Measurements from ENCODE around the gene NALCN. TPM values are rescaled to one million over a fixed set of nuclear protein-coding genes. Genes with fewer than 3 reads are reported as not detected.

NALCN gene
- total RNA-seq, 4 donors from 2014 or later: 0.12 to 2.0 (median 0.66) TPM

DNA sequence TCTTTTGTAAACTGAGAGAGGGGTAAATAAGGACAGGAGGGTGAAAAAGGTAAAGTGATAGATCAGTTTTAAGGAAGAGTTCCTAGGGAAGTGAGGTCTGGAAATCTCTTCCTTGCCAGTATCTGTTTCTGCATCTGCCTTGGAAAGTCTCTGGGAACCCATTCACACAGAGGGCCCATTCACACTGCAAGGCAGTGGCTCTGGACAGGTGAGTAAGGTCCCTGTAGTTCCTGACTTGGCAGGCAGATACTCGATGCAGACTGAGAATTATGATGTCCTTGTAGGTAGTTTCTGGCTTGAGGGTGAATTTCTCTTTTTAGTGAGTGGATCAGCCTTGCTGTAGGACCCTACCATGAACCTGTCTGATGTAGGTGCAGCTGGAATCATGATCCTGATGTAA, 293.3 kb downstream of the NALCN start:
- Histone ChIP-seq H3K4me3 (no peak overlapping the region), H3K27me3 (no peaks in the 10 kb centered on the region), H3K4me1 (no peaks in the 10 kb centered on the region), H3K27ac (no peak overlapping the region), H3K36me3 (no peaks in the 10 kb centered on the region), H3K9me3 (no peaks in the 10 kb centered on the region)
- ATAC-seq: no peak
- TF ChIP-seq POLR2AphosphoS5 (IDR thresholded peaks at IDR 0.05) (no peak), POLR2A (IDR thresholded peaks at IDR 0.05) (no peak), EP300 (IDR thresholded peaks at IDR 0.05) (no peak)
- TF ChIP-seq, protein P1, sequence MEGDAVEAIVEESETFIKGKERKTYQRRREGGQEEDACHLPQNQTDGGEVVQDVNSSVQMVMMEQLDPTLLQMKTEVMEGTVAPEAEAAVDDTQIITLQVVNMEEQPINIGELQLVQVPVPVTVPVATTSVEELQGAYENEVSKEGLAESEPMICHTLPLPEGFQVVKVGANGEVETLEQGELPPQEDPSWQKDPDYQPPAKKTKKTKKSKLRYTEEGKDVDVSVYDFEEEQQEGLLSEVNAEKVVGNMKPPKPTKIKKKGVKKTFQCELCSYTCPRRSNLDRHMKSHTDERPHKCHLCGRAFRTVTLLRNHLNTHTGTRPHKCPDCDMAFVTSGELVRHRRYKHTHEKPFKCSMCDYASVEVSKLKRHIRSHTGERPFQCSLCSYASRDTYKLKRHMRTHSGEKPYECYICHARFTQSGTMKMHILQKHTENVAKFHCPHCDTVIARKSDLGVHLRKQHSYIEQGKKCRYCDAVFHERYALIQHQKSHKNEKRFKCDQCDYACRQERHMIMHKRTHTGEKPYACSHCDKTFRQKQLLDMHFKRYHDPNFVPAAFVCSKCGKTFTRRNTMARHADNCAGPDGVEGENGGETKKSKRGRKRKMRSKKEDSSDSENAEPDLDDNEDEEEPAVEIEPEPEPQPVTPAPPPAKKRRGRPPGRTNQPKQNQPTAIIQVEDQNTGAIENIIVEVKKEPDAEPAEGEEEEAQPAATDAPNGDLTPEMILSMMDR (IDR thresholded peaks at IDR 0.05): no peak
- 75% methylated on average over 1 of the region's 1 CpG; no CpG with 5 or more reads in 1 of the 2 donors for WGBS, 2 donors (ENCODE audit: low coverage in 1 of 2)

DNA sequence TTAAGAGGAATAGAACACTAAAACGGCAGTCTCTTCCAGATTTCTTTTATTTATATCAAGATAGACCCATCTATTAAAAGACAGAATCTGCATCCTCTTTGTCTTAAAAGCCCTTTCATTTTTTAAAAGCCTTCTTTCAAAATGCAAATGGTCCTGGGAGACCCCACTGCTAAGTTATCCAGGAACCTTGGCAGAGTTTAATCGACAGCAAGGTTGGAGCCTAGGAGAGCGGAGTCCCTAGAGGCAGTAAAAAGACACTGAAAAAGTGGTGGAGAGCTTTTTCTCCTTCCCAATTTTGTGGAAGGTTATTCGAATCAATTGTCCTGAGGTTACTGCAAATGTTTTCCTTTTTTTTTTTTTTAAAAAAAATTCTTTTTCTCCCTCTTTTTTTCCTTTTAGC, 294.7 kb downstream of the NALCN start:
- WGBS, 2 donors (ENCODE audit: low coverage in 1 of 2): 42 to 72% methylated on average over 3 to 4 of the region's 4 CpGs
- H3K4me1 ChIP-seq: no peaks in the 10 kb centered on the region
- TF ChIP-seq POLR2AphosphoS5 (IDR thresholded peaks at IDR 0.05) (no peak), POLR2A (IDR thresholded peaks at IDR 0.05) (no peak), EP300 (IDR thresholded peaks at IDR 0.05) (no peak)
- TF ChIP-seq, protein P1 (IDR thresholded peaks at IDR 0.05): no peak
- H3K27me3 ChIP-seq: no peaks in the 10 kb centered on the region
- H3K4me3 ChIP-seq: no peak overlapping the region
- no peak for ATAC-seq
- H3K9me3 ChIP-seq: no peaks in the 10 kb centered on the region
- H3K27ac ChIP-seq: no peak overlapping the region
- no peaks in the 10 kb centered on the region for H3K36me3 ChIP-seq

DNA sequence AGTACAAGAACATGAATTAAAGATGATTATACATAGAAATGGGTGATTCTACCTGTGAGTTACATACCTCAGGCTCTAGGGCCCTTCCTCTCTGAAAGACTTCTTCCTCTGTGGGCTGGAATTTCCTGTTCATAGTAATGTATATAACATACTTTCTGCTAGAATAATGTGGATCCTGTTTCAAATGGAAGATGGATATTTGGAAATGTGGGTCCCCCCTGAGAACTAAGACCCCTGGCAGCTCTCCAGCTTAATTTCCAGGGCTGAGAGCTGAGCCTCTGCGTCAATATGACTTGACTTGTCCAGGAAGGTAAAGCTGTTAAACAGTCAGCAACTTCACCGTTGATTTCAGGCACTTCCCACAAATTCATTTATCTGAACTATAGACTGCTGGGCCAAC, 296.3 kb downstream of the NALCN start:
- no peak overlapping the region for H3K4me3 ChIP-seq
- ATAC-seq: no peak
- no peaks in the 10 kb centered on the region for H3K9me3 ChIP-seq
- no peak overlapping the region for H3K27ac ChIP-seq
- H3K36me3 ChIP-seq: no peaks in the 10 kb centered on the region
- 36 to 46% methylated on average over 2 of the region's 2 CpGs for WGBS, 2 donors (ENCODE audit: low coverage in 1 of 2)
- H3K27me3 ChIP-seq: no peaks in the 10 kb centered on the region
- no peaks in the 10 kb centered on the region for H3K4me1 ChIP-seq
- TF ChIP-seq, protein P1 (IDR thresholded peaks at IDR 0.05): no peak
- no peak for TF ChIP-seq POLR2AphosphoS5 (IDR thresholded peaks at IDR 0.05)
- TF ChIP-seq EP300 (IDR thresholded peaks at IDR 0.05): no peak
- no peak for TF ChIP-seq POLR2A (IDR thresholded peaks at IDR 0.05)

DNA sequence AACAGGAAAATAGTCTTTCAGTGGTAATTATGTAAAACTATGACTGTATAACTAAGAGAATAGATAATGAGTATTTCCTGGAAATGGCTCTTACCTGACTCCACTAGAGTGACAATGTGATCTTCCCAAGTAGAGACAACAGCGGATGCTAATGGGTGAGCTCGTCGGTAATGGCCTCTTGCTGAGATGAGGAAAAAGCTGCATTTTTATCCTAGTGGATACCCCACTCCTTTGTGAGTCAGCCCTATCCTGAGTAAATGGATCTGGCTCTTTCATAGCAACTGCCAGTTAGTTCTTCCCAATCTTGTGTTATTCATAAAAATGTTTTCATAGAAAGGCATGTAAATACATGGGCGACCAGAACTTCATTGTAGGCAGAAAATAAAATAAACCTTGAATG, 299.5 kb downstream of the NALCN start:
- no peak for ATAC-seq
- no peaks in the 10 kb centered on the region for H3K9me3 ChIP-seq
- no peaks in the 10 kb centered on the region for H3K27me3 ChIP-seq
- no peak overlapping the region for H3K4me3 ChIP-seq
- no peak overlapping the region for H3K27ac ChIP-seq
- TF ChIP-seq POLR2A (IDR thresholded peaks at IDR 0.05): no peak
- TF ChIP-seq, protein P1 (IDR thresholded peaks at IDR 0.05): no peak
- TF ChIP-seq EP300 (IDR thresholded peaks at IDR 0.05): no peak
- no peak for TF ChIP-seq POLR2AphosphoS5 (IDR thresholded peaks at IDR 0.05)
- no peaks in the 10 kb centered on the region for H3K36me3 ChIP-seq
- WGBS, 2 donors (ENCODE audit: low coverage in 1 of 2): 54 to 67% methylated on average over 3 to 4 of the region's 4 CpGs
- no peaks in the 10 kb centered on the region for H3K4me1 ChIP-seq

DNA sequence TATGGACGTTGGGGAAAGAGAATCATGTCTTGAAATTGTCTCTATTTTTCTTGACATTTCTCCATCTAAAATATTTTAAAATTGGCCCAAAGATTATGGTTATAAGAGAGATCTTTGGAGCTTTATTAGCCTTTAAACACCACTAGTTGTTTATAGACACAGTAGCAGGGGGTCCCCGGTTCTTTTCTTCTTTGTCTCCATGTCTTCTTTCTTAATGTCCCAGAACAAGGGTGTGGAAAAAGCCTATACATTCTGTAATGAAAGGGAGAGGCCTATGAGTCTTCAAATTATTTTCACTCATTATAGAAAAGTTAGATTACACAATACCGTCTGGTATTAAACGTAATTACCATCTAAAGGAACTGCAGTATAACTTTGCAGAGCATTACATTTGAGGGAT, 300.0 kb downstream of the NALCN start:
- Histone ChIP-seq H3K27me3 (no peaks in the 10 kb centered on the region), H3K4me1 (no peaks in the 10 kb centered on the region), H3K9me3 (no peaks in the 10 kb centered on the region), H3K27ac (no peak overlapping the region), H3K36me3 (no peaks in the 10 kb centered on the region), H3K4me3 (no peak overlapping the region)
- no peak for ATAC-seq
- TF ChIP-seq EP300 (IDR thresholded peaks at IDR 0.05): no peak
- no peak for TF ChIP-seq POLR2A (IDR thresholded peaks at IDR 0.05)
- TF ChIP-seq POLR2AphosphoS5 (IDR thresholded peaks at IDR 0.05): no peak
- TF ChIP-seq, protein P1 (IDR thresholded peaks at IDR 0.05): no peak
- 51 to 59% methylated on average over 4 of the region's 4 CpGs for WGBS, 2 donors (ENCODE audit: low coverage in 1 of 2)

Measured in gastroesophageal sphincter (tissue), 4 donors.